ENCODE data around the gene PLK3. TPM values are rescaled to one million over a fixed set of nuclear protein-coding genes. Genes with fewer than 3 reads are reported as not detected.

PLK3 gene
- total and polyA plus RNA-seq, 8 donors: 0.58 to 30.4 (median 17.4) TPM

- no peak overlapping the region for H3K27ac ChIP-seq
- intact Hi-C loops (cut with DNase I; ENCODE audit: low total_unique reads): loop anchor here (5.0 to 10.0 kb wide), 2 partner anchors 47 to 165 kb away; no protein-coding TSS in a partner anchor
- no peak overlapping the region for H3K4me3 ChIP-seq
- TF ChIP-seq CTCF (IDR thresholded peaks at IDR 0.05): no peak
- TF ChIP-seq POLR2A (IDR thresholded peaks at IDR 0.05): no peak
- H3K4me1 ChIP-seq: peaks cover 0 to 28% (median 14%) of the 10 kb centered on the region in 4 donors
- DNase-seq: peak in 1 of 2 donors; percentile 66
- whole genome bisulfite sequencing, 5 donors: 55 to 70% (median 68%) methylated on average over 4 of the region's 4 CpGs
- peaks cover 0 to 13% (median 8%) of the 10 kb centered on the region in 3 donors for H3K27me3 ChIP-seq
- no peaks in the 10 kb centered on the region for H3K9me3 ChIP-seq
- H3K36me3 ChIP-seq: no peaks in the 10 kb centered on the region
Observed at GRCh38 chr1:44839576-44839975, 39.4 kb downstream of the PLK3 start.

- Histone ChIP-seq H3K4me1 (peaks cover 0 to 23% (median 14%) of the 10 kb centered on the region in 4 donors), H3K9me3 (no peaks in the 10 kb centered on the region), H3K36me3 (no peaks in the 10 kb centered on the region), H3K27ac (peak overlapping the region in 3 of 5 donors; percentile 36 to 82 (median 49)), H3K4me3 (peak overlapping the region; percentile 49 to 62 (median 57)), H3K27me3 (peaks cover 0 to 13% (median 8%) of the 10 kb centered on the region in 3 donors)
- TF ChIP-seq CTCF (IDR thresholded peaks at IDR 0.05): no peak
- TF ChIP-seq POLR2AphosphoS5 (IDR thresholded peaks at IDR 0.05): no peak
- TF ChIP-seq POLR2A (IDR thresholded peaks at IDR 0.05): no peak
- TF ChIP-seq EP300 (IDR thresholded peaks at IDR 0.05): no peak
- intact Hi-C loops (cut with DNase I; ENCODE audit: low total_unique reads): no loop called here
- no peak for DNase-seq
- 27 to 50% (median 38%) methylated on average over 12 to 16 of the region's 16 CpGs for WGBS, 5 donors
Observed at GRCh38 chr1:44842486-44842861, 42.3 kb downstream of the PLK3 start.

- Histone ChIP-seq H3K9me3 (no peaks in the 10 kb centered on the region), H3K36me3 (no peaks in the 10 kb centered on the region), H3K27me3 (peaks cover 0 to 13% (median 8%) of the 10 kb centered on the region in 3 donors), H3K4me1 (peaks cover 0 to 23% (median 14%) of the 10 kb centered on the region in 4 donors), H3K4me3 (peak within 1 kb of the TSS; percentile 49 to 62 (median 57)), H3K27ac (peak within 1 kb of the TSS in 3 of 5 donors; percentile 36 to 82 (median 49))
- WGBS, 5 donors: 0 to 3% (median 2%) methylated on average over 25 to 72 of the region's 72 CpGs
- intact Hi-C loops (cut with DNase I; ENCODE audit: low total_unique reads): no loop called here
- DNase-seq: peak; percentile 53 to 94
- TF ChIP-seq POLR2AphosphoS5 (IDR thresholded peaks at IDR 0.05): peak in 1 of 3 donors; percentile 12
- TF ChIP-seq POLR2A (IDR thresholded peaks at IDR 0.05): no peak
Observed at GRCh38 chr1:44842862-44843655, 42.9 kb downstream of the PLK3 start, which contains the start of gene PTCH2. TSS of gene PTCH2 (minus strand) at chr1:44843253. CDS start at chr1:44842932, 321 bp downstream.

GRCh38 chr1:44846985-44847384 lies 46.8 kb downstream of the PLK3 start:
- H3K36me3 ChIP-seq: peaks cover 5 to 17% (median 10%) of the 10 kb centered on the region in 4 donors
- H3K4me3 ChIP-seq: no peak overlapping the region
- no peak overlapping the region for H3K27ac ChIP-seq
- H3K27me3 ChIP-seq: peaks cover 0 to 13% (median 8%) of the 10 kb centered on the region in 3 donors
- no peak for TF ChIP-seq POLR2A (IDR thresholded peaks at IDR 0.05)
- no peak for TF ChIP-seq EP300 (IDR thresholded peaks at IDR 0.05)
- no peak for TF ChIP-seq POLR2AphosphoS5 (IDR thresholded peaks at IDR 0.05)
- no peak for TF ChIP-seq CTCF (IDR thresholded peaks at IDR 0.05)
- DNase-seq: no peak
- H3K9me3 ChIP-seq: no peaks in the 10 kb centered on the region
- WGBS, 5 donors: 73 to 95% (median 91%) methylated on average over 1 of the region's 1 CpG
- intact Hi-C loops (cut with DNase I; ENCODE audit: low total_unique reads): no loop called here
- H3K4me1 ChIP-seq: peaks cover 0 to 20% (median 14%) of the 10 kb centered on the region in 4 donors
